HEK293T (cell line): ENCODE measurements around the gene C16orf74.

Source experiments
- CTCF ChIA-PET: fragments of 350-600 bp; formaldehyde crosslinking; extraction: SDS; loops from one replicate; lab custom pipeline; 2021; ENCODE audit warnings: antibody characterized with exemption, inconsistent platforms; lab: Yijun Ruan, JAX
- POLR2A ChIA-PET: fragments of 350-600 bp; formaldehyde crosslinking; extraction: SDS; loops from one replicate; lab custom pipeline; 2020; ENCODE audit warnings: antibody characterized with exemption, inconsistent platforms; lab: Yijun Ruan, JAX
- DNase-seq: peaks from one replicate; pipeline ENCODE4 v3.0.0; 2012; ENCODE audit warnings: mixed read lengths; ENCODE audit errors: extremely low spot score
- ARNT ChIP-seq: fragments of 450-650 bp; IDR thresholded peaks from 2 replicates; pipeline ENCODE4 v1.6.1; 2017; ENCODE audit warnings: mild to moderate bottlenecking
- BHLHE40 ChIP-seq: fragments of 450-650 bp; IDR thresholded peaks from 2 replicates; pipeline ENCODE4 v1.6.1; 2016; ENCODE audit warnings: mild to moderate bottlenecking, moderate library complexity, borderline replicate concordance
- CTBP1 ChIP-seq: fragments of 450-650 bp; IDR thresholded peaks from 2 replicates; pipeline ENCODE4 v1.6.1; 2016; ENCODE audit warnings: borderline replicate concordance
- ELF4 ChIP-seq: fragments of 450-650 bp; IDR thresholded peaks from 2 replicates; pipeline ENCODE4 v1.6.1; 2017; ENCODE audit warnings: antibody characterized with exemption
- FOXA1 ChIP-seq: fragments of 450-650 bp; IDR thresholded peaks from 2 replicates; pipeline ENCODE4 v1.6.1; 2016; ENCODE audit warnings: mild to moderate bottlenecking
- FOXK2 ChIP-seq: fragments of 450-650 bp; IDR thresholded peaks from 2 replicates; pipeline ENCODE4 v1.6.1; 2016; ENCODE audit warnings: mild to moderate bottlenecking
- FOXM1 ChIP-seq: fragments of 450-650 bp; IDR thresholded peaks from 2 replicates; pipeline ENCODE4 v1.6.1; 2017; ENCODE audit warnings: mild to moderate bottlenecking, borderline replicate concordance
- HDGF ChIP-seq: fragments of 450-650 bp; IDR thresholded peaks from 2 replicates; pipeline ENCODE4 v1.6.1; 2017; ENCODE audit warnings: antibody characterized with exemption, borderline replicate concordance
- L3MBTL2 ChIP-seq: fragments of 450-650 bp; conservative IDR thresholded peaks from 2 replicates; pipeline ENCODE4 v1.6.1; 2016; ENCODE audit warnings: mild to moderate bottlenecking
- LEF1 ChIP-seq: fragments of 450-650 bp; IDR thresholded peaks from 2 replicates; pipeline ENCODE4 v1.6.1; 2017; ENCODE audit warnings: mild to moderate bottlenecking, borderline replicate concordance
- NFRKB ChIP-seq: fragments of 450-650 bp; IDR thresholded peaks from 2 replicates; pipeline ENCODE4 v1.6.1; 2016; ENCODE audit warnings: mild to moderate bottlenecking, moderate library complexity
- SP1 ChIP-seq: fragments of 450-650 bp; IDR thresholded peaks from 2 replicates; pipeline ENCODE4 v1.6.1; 2017
- SUZ12 ChIP-seq: fragments of 450-650 bp; IDR thresholded peaks from 2 replicates; pipeline ENCODE4 v1.6.1; 2016; ENCODE audit warnings: mild to moderate bottlenecking
- ZNF384 ChIP-seq: fragments of 450-650 bp; IDR thresholded peaks from 2 replicates; pipeline ENCODE4 v1.6.1; 2016
- TF ChIP-seq, protein P1 (sequence below): fragments of 450-650 bp; IDR thresholded peaks from 2 replicates; pipeline ENCODE4 v1.6.1; 2016

C16orf74 gene

DNA sequence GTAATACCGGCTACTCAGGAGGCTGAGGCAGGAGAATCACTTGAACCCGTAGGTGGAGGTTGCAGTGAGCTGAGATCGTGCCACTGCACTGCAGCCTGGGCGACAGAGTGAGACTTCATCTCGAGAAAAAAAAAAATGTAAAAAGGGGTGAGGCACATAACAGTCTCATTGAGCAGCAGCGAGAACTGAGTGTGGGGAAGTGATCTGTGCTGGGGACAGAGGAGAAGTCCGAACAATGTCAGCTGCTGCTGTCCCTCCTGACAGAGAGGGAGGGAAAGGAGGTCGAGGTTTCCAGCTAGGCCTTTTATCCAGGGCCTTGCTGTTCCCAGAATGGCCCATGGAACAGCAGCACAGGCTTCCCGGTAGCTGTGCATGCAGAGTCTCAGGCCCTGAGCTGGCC, 14.0 kb downstream of the C16orf74 start:
- POLR2A ChIA-PET, result no interaction called here
- CTCF ChIA-PET, result no interaction called here
- no peak for DNase-seq

DNA sequence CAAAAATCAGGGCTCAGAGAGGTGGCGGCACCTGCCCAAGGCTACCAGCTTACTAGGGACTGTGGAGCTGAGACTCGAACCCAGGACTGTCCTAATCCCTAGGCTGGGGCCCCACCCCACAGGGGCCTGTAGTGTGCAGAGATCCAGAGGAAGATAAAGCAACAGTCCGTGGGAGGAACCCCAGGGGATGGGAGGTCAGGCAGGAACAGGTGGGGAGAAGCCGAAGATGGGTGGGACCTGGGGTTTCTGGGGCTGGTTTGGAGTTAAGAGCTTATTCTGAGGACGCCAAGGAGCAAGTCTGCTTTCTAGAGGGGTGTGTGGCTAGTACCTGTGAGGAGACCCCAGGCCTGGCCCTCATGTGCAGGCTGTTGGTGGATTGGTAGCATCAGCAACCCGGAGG, 14.9 kb downstream of the C16orf74 start:
- no peak for TF ChIP-seq HDGF
- no peak for TF ChIP-seq NFRKB
- ChIA-PET POLR2A (no interaction called here), CTCF (no interaction called here)
- no peak for DNase-seq

More for the DNA sequence above, 14.0 kb downstream of the C16orf74 start:
- no peak for TF ChIP-seq FOXM1
- TF ChIP-seq FOXA1, result no peak
- no peak for TF ChIP-seq ZNF384
- no peak for TF ChIP-seq CTBP1
- no peak for TF ChIP-seq SUZ12
- TF ChIP-seq BHLHE40, result no peak
- TF ChIP-seq, protein P1, sequence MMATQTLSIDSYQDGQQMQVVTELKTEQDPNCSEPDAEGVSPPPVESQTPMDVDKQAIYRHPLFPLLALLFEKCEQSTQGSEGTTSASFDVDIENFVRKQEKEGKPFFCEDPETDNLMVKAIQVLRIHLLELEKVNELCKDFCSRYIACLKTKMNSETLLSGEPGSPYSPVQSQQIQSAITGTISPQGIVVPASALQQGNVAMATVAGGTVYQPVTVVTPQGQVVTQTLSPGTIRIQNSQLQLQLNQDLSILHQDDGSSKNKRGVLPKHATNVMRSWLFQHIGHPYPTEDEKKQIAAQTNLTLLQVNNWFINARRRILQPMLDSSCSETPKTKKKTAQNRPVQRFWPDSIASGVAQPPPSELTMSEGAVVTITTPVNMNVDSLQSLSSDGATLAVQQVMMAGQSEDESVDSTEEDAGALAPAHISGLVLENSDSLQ, result no peak
- no peak for TF ChIP-seq ELF4
- no peak for TF ChIP-seq NFRKB

DNA sequence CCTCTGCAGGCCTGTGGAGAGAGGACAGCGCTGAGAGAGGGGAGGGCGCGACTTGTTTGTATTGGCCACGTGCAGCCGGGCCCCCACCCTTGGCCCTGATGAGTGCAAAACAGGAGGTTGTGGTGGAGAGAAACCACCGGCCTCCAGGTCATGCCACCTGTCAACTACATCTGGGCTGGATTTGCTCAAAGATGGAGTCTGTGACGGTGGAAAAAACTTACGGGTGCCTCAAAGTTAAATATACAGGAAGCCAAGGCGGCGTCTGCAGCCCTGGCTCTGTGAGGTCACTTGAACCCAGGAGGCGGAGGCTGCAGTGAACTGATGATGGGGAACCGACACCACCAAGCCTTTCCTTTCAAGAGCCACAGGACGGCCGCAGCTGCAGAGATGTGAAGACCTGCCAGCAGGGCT, 15.7 kb downstream of the C16orf74 start:
- POLR2A ChIA-PET, result no interaction called here
- DNase-seq, result no peak
- TF ChIP-seq CTBP1 (no peak), LEF1 (no peak), ARNT (no peak), L3MBTL2 (no peak), ZNF384 (no peak), HDGF (no peak), NFRKB (no peak), SUZ12 (no peak)
- CTCF ChIA-PET, result no interaction called here

DNA sequence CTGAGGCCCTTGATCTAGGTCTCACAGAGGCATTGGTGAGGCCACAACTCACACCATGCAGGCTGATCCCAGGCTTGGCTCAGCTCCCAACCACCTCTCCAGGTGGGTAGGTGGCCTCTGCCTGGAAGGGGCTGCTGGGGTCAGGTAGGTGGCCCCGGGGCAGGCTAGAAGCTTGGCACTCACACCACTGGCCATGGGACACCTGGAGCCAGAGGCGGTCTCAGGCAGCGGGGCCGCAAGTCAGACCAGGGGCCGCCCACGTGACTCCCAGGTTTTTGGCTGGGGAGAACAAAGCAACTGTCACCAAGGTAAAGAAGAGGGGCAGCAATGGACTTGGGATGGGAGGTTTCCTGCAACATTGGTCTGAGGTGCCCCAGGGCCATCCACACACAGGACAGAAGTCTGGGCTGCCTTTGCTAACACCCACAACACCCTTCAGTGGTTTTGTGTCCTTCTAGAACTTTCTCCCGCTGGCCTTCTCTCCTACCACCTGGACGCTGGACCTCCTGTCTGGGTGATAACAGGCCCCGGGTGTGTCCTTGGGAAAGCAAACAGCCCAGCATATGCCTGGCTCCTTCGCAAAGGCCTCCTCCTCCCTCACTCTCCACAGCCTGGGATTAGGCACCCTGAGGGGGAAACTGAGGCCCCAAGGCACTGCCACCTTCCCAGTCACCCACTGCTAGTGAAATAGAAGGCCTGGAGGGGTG, 16.4 kb downstream of the C16orf74 start:
- ChIA-PET POLR2A (no interaction called here), CTCF (no interaction called here)
- no peak for TF ChIP-seq NFRKB
- no peak for TF ChIP-seq SUZ12
- no peak for TF ChIP-seq SP1
- TF ChIP-seq L3MBTL2, result no peak
- TF ChIP-seq, protein P1, result no peak
- no peak for TF ChIP-seq CTBP1
- no peak for TF ChIP-seq ARNT
- TF ChIP-seq LEF1, result no peak
- no peak for TF ChIP-seq FOXK2
- TF ChIP-seq BHLHE40, result no peak
- no peak for TF ChIP-seq HDGF
- no peak for TF ChIP-seq FOXM1
- DNase-seq, result no peak

DNA sequence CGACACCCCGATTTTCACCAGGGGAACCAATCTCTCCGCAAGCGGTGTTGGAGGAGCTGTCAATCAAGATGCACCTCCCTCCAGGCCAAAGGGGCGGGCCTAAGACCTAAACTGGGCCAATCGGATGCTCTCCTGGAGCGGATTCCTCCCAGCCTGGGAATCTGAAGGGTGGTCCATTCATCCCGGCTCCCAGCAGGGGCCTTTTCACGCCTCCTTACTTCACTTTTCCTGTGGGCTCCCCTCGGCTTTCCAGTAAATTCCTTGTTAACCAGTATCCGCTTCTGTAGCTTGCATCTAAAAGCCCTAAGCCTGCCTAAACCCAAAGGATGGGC, 17.1 kb downstream of the C16orf74 start:
- POLR2A ChIA-PET, result no interaction called here
- no peak for DNase-seq
- CTCF ChIA-PET, result no interaction called here
- TF ChIP-seq CTBP1, result no peak
- TF ChIP-seq, protein P1, result peak; percentile 94
- TF ChIP-seq FOXK2, result no peak
- no peak for TF ChIP-seq SP1
- TF ChIP-seq NFRKB, result no peak
- TF ChIP-seq SUZ12, result no peak
- no peak for TF ChIP-seq LEF1
- TF ChIP-seq HDGF, result no peak

DNA sequence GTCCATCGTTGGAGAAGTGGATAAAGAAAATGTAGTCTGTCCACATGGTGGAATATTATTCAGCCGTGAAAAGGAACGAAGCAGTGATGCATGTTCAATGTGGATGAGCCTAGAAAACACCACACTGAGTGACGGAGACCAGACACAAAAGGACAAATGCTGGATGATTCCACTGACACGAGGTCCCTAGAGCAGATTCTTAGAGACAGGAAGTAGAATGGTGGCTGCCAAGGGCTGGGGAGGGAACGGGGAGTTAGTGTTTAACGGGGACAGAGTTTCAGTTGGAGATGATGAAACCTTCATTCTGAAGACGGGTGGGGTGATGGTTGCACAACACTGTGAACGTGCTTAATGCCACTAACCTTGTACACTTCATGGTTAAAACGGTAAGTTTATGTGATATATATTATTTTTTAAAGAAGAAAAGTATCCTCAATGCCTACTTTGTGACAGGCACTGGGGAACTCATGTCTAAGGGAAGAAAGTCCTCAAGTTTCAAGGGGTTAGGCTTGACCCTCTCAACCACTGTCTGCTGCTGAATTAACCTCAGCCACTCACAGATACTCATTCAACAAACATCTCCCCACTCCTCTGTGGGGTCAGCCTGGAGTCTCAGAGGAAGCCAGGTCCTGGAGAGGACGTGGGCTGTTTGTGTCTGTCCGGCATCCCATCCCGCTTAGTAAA, 17.6 kb downstream of the C16orf74 start:
- CTCF ChIA-PET, result no interaction called here
- POLR2A ChIA-PET, result no interaction called here
- no peak for TF ChIP-seq SUZ12
- TF ChIP-seq FOXA1, result no peak
- TF ChIP-seq L3MBTL2, result no peak
- TF ChIP-seq BHLHE40, result no peak
- TF ChIP-seq SP1, result no peak
- no peak for TF ChIP-seq NFRKB
- no peak for TF ChIP-seq ELF4
- no peak for TF ChIP-seq HDGF
- no peak for TF ChIP-seq CTBP1
- DNase-seq, result no peak

DNA sequence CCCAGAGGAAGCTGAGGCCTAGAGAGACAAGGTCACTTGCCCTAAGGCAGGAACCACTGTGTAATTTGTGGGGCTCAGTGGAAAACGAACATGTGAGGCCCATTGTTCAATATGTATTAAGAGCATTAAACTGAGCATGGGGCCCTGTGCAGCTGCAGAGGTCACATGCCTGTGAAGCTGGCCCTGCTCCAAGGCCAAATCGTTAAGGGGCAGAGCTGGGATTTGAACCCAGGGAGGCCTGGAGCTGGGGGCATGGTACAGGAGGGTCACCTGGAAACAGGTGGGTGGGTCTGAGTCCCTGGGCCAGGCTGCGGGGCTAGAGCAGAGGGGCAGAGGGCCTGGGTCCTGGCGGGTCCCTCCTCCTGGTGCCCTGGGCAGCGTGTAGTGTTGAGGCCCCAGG, 19.7 kb downstream of the C16orf74 start:
- no peak for TF ChIP-seq SUZ12
- no peak for TF ChIP-seq HDGF
- no peak for TF ChIP-seq SP1
- no peak for TF ChIP-seq FOXK2
- no peak for TF ChIP-seq NFRKB
- TF ChIP-seq CTBP1, result no peak
- no peak for TF ChIP-seq L3MBTL2

More for the DNA sequence above, 19.7 kb downstream of the C16orf74 start:
- DNase-seq, result no peak
- ChIA-PET POLR2A (no interaction called here), CTCF (interaction anchor here (0.6 to 1.3 kb wide), 3 partner anchors 12 to 88 kb away, joined by 4 to 7 read pairs (median 7); no protein-coding TSS in a partner anchor)
